ENCODE data around the gene DHRSX. TPM values are rescaled to one million over a fixed set of nuclear protein-coding genes. Genes with fewer than 3 reads are reported as not detected.

Gene DHRSX
- total and polyA plus RNA-seq, 2 experiments from 2014 or later = 37.2 to 71.7 TPM

DNA sequence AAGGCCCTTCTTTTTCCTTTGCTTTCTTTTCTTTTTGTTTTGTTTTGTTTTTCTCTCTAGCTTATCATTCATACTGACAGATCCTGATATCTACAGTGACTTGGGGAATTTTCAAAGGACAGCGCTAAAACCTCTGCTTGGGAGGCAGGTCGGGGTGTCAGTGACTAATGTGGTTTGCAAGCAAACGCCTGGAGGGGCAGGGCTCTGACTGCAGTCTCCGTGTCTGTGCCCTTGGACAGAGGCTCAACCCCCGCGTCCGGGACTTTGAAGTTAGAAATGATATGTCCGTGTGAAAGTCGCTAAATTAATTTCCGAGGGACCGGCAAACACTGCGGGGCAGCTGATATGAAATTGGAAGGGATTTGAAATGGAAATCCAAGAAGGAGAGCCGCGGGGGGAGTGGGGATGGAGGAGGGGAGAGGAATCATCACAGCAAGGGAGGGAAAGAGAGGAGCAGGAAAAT is 312.4 kb downstream of the DHRSX start:
- H3K4me3 ChIP-seq = no peak overlapping the region
- no peaks in the 10 kb centered on the region for H3K79me2 ChIP-seq
- no peaks in the 10 kb centered on the region for H3K36me3 ChIP-seq (replicated peaks; ENCODE audit: insufficient read depth, low read depth)
- WGBS (ENCODE audit: low lambda C conversion rate, missing lambda C conversion rate) = 13% methylated on average over 14 of the region's 14 CpGs
- peak; percentile 22 for DNase-seq (ENCODE audit: low spot score)
- H3K27ac ChIP-seq = no peak overlapping the region
- H3K9me3 ChIP-seq (ENCODE audit: low read depth) = no peaks in the 10 kb centered on the region
- no peaks in the 10 kb centered on the region for H4K20me1 ChIP-seq (ENCODE audit: insufficient read depth, poor library complexity, severe bottlenecking)
- TF ChIP-seq, protein P1, sequence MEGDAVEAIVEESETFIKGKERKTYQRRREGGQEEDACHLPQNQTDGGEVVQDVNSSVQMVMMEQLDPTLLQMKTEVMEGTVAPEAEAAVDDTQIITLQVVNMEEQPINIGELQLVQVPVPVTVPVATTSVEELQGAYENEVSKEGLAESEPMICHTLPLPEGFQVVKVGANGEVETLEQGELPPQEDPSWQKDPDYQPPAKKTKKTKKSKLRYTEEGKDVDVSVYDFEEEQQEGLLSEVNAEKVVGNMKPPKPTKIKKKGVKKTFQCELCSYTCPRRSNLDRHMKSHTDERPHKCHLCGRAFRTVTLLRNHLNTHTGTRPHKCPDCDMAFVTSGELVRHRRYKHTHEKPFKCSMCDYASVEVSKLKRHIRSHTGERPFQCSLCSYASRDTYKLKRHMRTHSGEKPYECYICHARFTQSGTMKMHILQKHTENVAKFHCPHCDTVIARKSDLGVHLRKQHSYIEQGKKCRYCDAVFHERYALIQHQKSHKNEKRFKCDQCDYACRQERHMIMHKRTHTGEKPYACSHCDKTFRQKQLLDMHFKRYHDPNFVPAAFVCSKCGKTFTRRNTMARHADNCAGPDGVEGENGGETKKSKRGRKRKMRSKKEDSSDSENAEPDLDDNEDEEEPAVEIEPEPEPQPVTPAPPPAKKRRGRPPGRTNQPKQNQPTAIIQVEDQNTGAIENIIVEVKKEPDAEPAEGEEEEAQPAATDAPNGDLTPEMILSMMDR (IDR thresholded peaks at IDR 0.05; ENCODE audit: poor library complexity) = no peak
- TF ChIP-seq EZH2phosphoT487 (IDR thresholded peaks at IDR 0.05; ENCODE audit: low read depth, severe bottlenecking, unreplicated experiment) (no peak), EZH2 (IDR thresholded peaks at IDR 0.05; ENCODE audit: borderline replicate concordance) (no peak)
- H2AFZ ChIP-seq = no peak overlapping the region
- H3K27me3 ChIP-seq = no peaks in the 10 kb centered on the region
- H3K4me2 ChIP-seq = peak overlapping the region; percentile 60
- H3K4me1 ChIP-seq (ENCODE audit: insufficient read depth) = no peaks in the 10 kb centered on the region
- no peaks in the 10 kb centered on the region for H3K9me2 ChIP-seq (replicated peaks; ENCODE audit: insufficient read depth)

DNA sequence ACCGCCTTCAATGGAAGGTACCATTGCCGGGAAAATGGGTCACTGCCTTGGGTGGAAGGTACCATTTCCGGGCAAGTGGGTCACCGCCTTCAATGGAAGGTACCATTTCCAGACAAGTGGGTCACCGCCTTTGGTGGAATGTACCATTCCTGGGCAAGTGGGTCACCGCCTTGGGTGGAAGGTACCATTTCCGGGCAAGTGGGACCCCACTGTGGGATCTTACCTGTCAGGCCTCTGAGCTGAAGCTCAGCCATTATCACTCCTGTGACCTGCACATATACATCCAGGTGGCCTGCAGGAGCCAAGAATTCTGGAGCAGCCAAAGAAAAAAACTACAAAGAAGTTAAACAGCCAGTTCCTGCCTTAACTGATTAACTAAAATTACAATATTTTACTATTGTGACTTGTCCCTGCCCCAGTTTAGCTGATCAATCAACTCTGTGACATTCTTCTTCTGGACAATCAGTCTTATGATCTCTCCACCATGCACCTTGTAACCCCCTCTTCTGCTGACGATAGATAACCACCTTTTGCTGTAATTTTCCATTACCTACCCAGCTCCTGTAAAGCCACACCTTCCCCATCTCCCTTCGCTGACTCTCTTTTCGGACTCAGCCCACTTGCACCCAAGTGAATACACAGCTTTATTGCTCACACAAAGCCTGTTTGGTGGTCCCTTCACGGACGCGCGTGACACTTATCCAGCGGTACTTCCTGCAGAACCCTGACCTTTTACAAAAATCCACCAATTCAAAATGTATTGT is 313.2 kb downstream of the DHRSX start:
- Histone ChIP-seq H3K4me1 (ENCODE audit: insufficient read depth) (no peaks in the 10 kb centered on the region), H3K4me2 (no peak overlapping the region)

DNA sequence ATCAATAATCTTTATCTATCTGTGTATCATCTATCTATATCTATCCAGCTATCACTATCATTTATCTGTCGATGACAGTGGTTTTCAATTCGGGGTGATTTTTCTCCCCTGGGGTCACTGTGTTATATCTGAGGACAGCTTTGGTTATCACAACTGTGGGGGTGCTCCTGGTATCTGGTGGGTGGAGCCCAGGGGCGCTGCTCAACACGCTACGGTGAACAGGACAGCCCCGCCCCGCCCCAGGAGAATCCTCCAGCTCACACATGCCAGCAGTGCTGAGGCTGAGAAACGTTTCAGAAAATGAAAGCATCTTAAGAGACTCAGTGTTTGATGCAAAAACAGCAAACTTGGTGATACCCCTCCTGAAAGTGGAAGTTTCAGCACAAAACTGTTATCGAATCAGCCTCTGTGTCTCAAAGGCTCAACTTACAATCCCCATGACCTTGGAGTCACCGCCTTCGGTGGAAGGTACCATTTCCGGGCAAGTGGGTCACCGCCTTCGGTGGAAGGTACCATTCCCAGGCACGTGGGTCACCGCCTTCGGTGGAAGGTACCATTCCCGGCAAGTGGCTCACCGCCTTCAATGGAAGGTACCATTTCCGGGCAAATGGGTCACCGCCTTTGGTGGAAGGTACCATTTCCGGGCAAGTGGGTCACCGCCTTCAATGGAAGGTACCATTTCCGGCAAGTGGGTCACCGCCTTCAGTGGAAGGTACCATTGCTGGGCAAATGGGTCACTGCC is 315.3 kb downstream of the DHRSX start:
- no peak overlapping the region for H3K4me3 ChIP-seq
- TF ChIP-seq, protein P1 (IDR thresholded peaks at IDR 0.05; ENCODE audit: poor library complexity) = no peak
- TF ChIP-seq EZH2 (IDR thresholded peaks at IDR 0.05; ENCODE audit: borderline replicate concordance) = no peak
- TF ChIP-seq EZH2phosphoT487 (IDR thresholded peaks at IDR 0.05; ENCODE audit: low read depth, severe bottlenecking, unreplicated experiment) = no peak
- WGBS (ENCODE audit: low lambda C conversion rate, missing lambda C conversion rate) = 98% methylated on average over 25 of the region's 25 CpGs

More for the DNA sequence above, 313.2 kb downstream of the DHRSX start:
- TF ChIP-seq, protein P1 (IDR thresholded peaks at IDR 0.05; ENCODE audit: poor library complexity) = no peak
- TF ChIP-seq EZH2 (IDR thresholded peaks at IDR 0.05; ENCODE audit: borderline replicate concordance) (no peak), EZH2phosphoT487 (IDR thresholded peaks at IDR 0.05; ENCODE audit: low read depth, severe bottlenecking, unreplicated experiment) (no peak)
- WGBS (ENCODE audit: low lambda C conversion rate, missing lambda C conversion rate) = 93% methylated on average over 15 of the region's 15 CpGs
- Histone ChIP-seq H3K9me2 (replicated peaks; ENCODE audit: insufficient read depth) (no peaks in the 10 kb centered on the region), H3K4me3 (no peak overlapping the region), H3K27ac (no peak overlapping the region), H3K79me2 (no peaks in the 10 kb centered on the region), H3K36me3 (replicated peaks; ENCODE audit: insufficient read depth, low read depth) (no peaks in the 10 kb centered on the region), H4K20me1 (ENCODE audit: insufficient read depth, poor library complexity, severe bottlenecking) (no peaks in the 10 kb centered on the region), H3K9me3 (ENCODE audit: low read depth) (no peaks in the 10 kb centered on the region), H3K27me3 (no peaks in the 10 kb centered on the region), H2AFZ (no peak overlapping the region)
- DNase-seq (ENCODE audit: low spot score) = no peak

More for the DNA sequence above, 315.3 kb downstream of the DHRSX start:
- no peak for DNase-seq (ENCODE audit: low spot score)
- no peaks in the 10 kb centered on the region for H3K9me2 ChIP-seq (replicated peaks; ENCODE audit: insufficient read depth)
- H3K4me1 ChIP-seq (ENCODE audit: insufficient read depth) = no peaks in the 10 kb centered on the region
- H3K27me3 ChIP-seq = no peaks in the 10 kb centered on the region
- no peak overlapping the region for H3K27ac ChIP-seq
- H3K4me2 ChIP-seq = no peak overlapping the region
- no peaks in the 10 kb centered on the region for H4K20me1 ChIP-seq (ENCODE audit: insufficient read depth, poor library complexity, severe bottlenecking)
- no peaks in the 10 kb centered on the region for H3K36me3 ChIP-seq (replicated peaks; ENCODE audit: insufficient read depth, low read depth)
- no peaks in the 10 kb centered on the region for H3K79me2 ChIP-seq
- H3K9me3 ChIP-seq (ENCODE audit: low read depth) = no peaks in the 10 kb centered on the region
- no peak overlapping the region for H2AFZ ChIP-seq
